Measurements from ENCODE around the gene PAM16. TPM values are rescaled to one million over a fixed set of nuclear protein-coding genes. Genes with fewer than 3 reads are reported as not detected.

The PAM16 gene
- total and polyA plus RNA-seq, 4 donors = 23.6 to 65.2 (median 33.6) TPM

- ATAC-seq (ENCODE audit: low FRiP score) (no peak), DNase-seq (peak in 1 of 2 donors; percentile 54)
- peaks cover 0 to 13% of the 10 kb centered on the region in 2 donors for H3K36me3 ChIP-seq (ENCODE audit: control insufficient read depth in 1 of 2, insufficient read depth in 2 of 2, low read length in 1 of 2)
- H3K27ac ChIP-seq (ENCODE audit: low read depth in 1 of 2, low read length in 2 of 2) = peak overlapping the region; percentile 84 to 88
- no peaks in the 10 kb centered on the region for H3K27me3 ChIP-seq (ENCODE audit: control insufficient read depth in 1 of 2, insufficient read depth in 2 of 2, low read length in 1 of 2)
- no peak overlapping the region for H3K4me3 ChIP-seq (ENCODE audit: low read length in 2 of 2)
- 45% methylated on average over 20 of the region's 20 CpGs for WGBS, 2 donors
- peaks cover 0 to 7% of the 10 kb centered on the region in 2 donors for H3K4me1 ChIP-seq (ENCODE audit: control insufficient read depth in 1 of 2, insufficient read depth in 2 of 2, low read length in 2 of 2)
- intact Hi-C loops (cut with DNase I) = no loop called here
- no peaks in the 10 kb centered on the region for H3K9me3 ChIP-seq (ENCODE audit: control insufficient read depth, low read length)
Observed at GRCh38 chr16:4385066-4385788, 34.1 kb upstream of the PAM16 start.

- DNase-seq (peak; percentile 72 to 86), ATAC-seq (ENCODE audit: low FRiP score) (peak; percentile 2)
- Histone ChIP-seq H3K9me3 (ENCODE audit: control insufficient read depth, low read length) (no peaks in the 10 kb centered on the region), H3K27ac (ENCODE audit: low read depth in 1 of 2, low read length in 2 of 2) (peak overlapping the region; percentile 66 to 84), H3K27me3 (ENCODE audit: control insufficient read depth in 1 of 2, insufficient read depth in 2 of 2, low read length in 1 of 2) (no peaks in the 10 kb centered on the region), H3K4me3 (ENCODE audit: low read length in 2 of 2) (no peak overlapping the region), H3K4me1 (ENCODE audit: control insufficient read depth in 1 of 2, insufficient read depth in 2 of 2, low read length in 2 of 2) (peaks cover 0 to 7% of the 10 kb centered on the region in 2 donors), H3K36me3 (ENCODE audit: control insufficient read depth in 1 of 2, insufficient read depth in 2 of 2, low read length in 1 of 2) (peaks cover 0 to 13% of the 10 kb centered on the region in 2 donors)
- 12 to 18% methylated on average over 15 to 20 of the region's 20 CpGs for WGBS, 2 donors
- intact Hi-C loops (cut with DNase I) = no loop called here
Observed at GRCh38 chr16:4384509-4384942, 33.4 kb upstream of the PAM16 start.

- Histone ChIP-seq H3K9me3 (ENCODE audit: control insufficient read depth, low read length) (no peaks in the 10 kb centered on the region), H3K4me3 (ENCODE audit: low read length in 2 of 2) (no peak overlapping the region), H3K27ac (ENCODE audit: low read depth in 1 of 2, low read length in 2 of 2) (peak overlapping the region in 1 of 2 donors; percentile 66), H3K4me1 (ENCODE audit: control insufficient read depth in 1 of 2, insufficient read depth in 2 of 2, low read length in 2 of 2) (peaks cover 0 to 7% of the 10 kb centered on the region in 2 donors), H3K36me3 (ENCODE audit: control insufficient read depth in 1 of 2, insufficient read depth in 2 of 2, low read length in 1 of 2) (peaks cover 0 to 13% of the 10 kb centered on the region in 2 donors), H3K27me3 (ENCODE audit: control insufficient read depth in 1 of 2, insufficient read depth in 2 of 2, low read length in 1 of 2) (no peaks in the 10 kb centered on the region)
- DNase-seq (peak in 1 of 2 donors; percentile 45), ATAC-seq (ENCODE audit: low FRiP score) (no peak)
- 59% methylated on average over 10 to 12 of the region's 12 CpGs for WGBS, 2 donors
- intact Hi-C loops (cut with DNase I) = no loop called here
Observed at GRCh38 chr16:4383591-4384444, 32.7 kb upstream of the PAM16 start.

GRCh38 chr16:4382795-4383357, 31.8 kb upstream of the PAM16 start:
- WGBS, 2 donors = 34 to 41% methylated on average over 21 of the region's 21 CpGs
- no peak for ATAC-seq (ENCODE audit: low FRiP score)
- intact Hi-C loops (cut with DNase I) = no loop called here

GRCh38 chr16:4381935-4382794, 31.0 kb upstream of the PAM16 start:
- Histone ChIP-seq H3K9me3 (ENCODE audit: control insufficient read depth, low read length) (no peaks in the 10 kb centered on the region), H3K36me3 (ENCODE audit: control insufficient read depth in 1 of 2, insufficient read depth in 2 of 2, low read length in 1 of 2) (peaks cover 0 to 13% of the 10 kb centered on the region in 2 donors), H3K4me1 (ENCODE audit: control insufficient read depth in 1 of 2, insufficient read depth in 2 of 2, low read length in 2 of 2) (peaks cover 0 to 3% of the 10 kb centered on the region in 2 donors), H3K4me3 (ENCODE audit: low read length in 2 of 2) (no peak overlapping the region), H3K27me3 (ENCODE audit: control insufficient read depth in 1 of 2, insufficient read depth in 2 of 2, low read length in 1 of 2) (no peaks in the 10 kb centered on the region), H3K27ac (ENCODE audit: low read depth in 1 of 2, low read length in 2 of 2) (peak overlapping the region in 1 of 2 donors; percentile 12)
- intact Hi-C loops (cut with DNase I) = no loop called here
- ATAC-seq (ENCODE audit: low FRiP score) (no peak), DNase-seq (peak in 1 of 2 donors; percentile 50)
- 86 to 88% methylated on average over 54 to 55 of the region's 55 CpGs for WGBS, 2 donors

More at GRCh38 chr16:4382795-4383357, 31.8 kb upstream of the PAM16 start:
- Histone ChIP-seq H3K4me3 (ENCODE audit: low read length in 2 of 2) (no peak overlapping the region), H3K27ac (ENCODE audit: low read depth in 1 of 2, low read length in 2 of 2) (peak overlapping the region in 1 of 2 donors; percentile 12), H3K9me3 (ENCODE audit: control insufficient read depth, low read length) (no peaks in the 10 kb centered on the region), H3K4me1 (ENCODE audit: control insufficient read depth in 1 of 2, insufficient read depth in 2 of 2, low read length in 2 of 2) (peaks cover 0 to 6% of the 10 kb centered on the region in 2 donors), H3K36me3 (ENCODE audit: control insufficient read depth in 1 of 2, insufficient read depth in 2 of 2, low read length in 1 of 2) (peaks cover 0 to 13% of the 10 kb centered on the region in 2 donors), H3K27me3 (ENCODE audit: control insufficient read depth in 1 of 2, insufficient read depth in 2 of 2, low read length in 1 of 2) (no peaks in the 10 kb centered on the region)
- peak in 1 of 2 donors; percentile 51 for DNase-seq

- H3K9me3 ChIP-seq (ENCODE audit: control insufficient read depth, low read length) = no peaks in the 10 kb centered on the region
- no peaks in the 10 kb centered on the region for H3K4me1 ChIP-seq (ENCODE audit: control insufficient read depth in 1 of 2, insufficient read depth in 2 of 2, low read length in 2 of 2)
- peak overlapping the region in 1 of 2 donors; percentile 60 for H3K27ac ChIP-seq (ENCODE audit: low read depth in 1 of 2, low read length in 2 of 2)
- WGBS, 2 donors = 34% methylated on average over 59 of the region's 59 CpGs
- no peak overlapping the region for H3K4me3 ChIP-seq (ENCODE audit: low read length in 2 of 2)
- no peak for ATAC-seq (ENCODE audit: low FRiP score)
- H3K36me3 ChIP-seq (ENCODE audit: control insufficient read depth in 1 of 2, insufficient read depth in 2 of 2, low read length in 1 of 2) = peaks cover 0 to 13% of the 10 kb centered on the region in 2 donors
- peak; percentile 67 to 89 for DNase-seq
- no peaks in the 10 kb centered on the region for H3K27me3 ChIP-seq (ENCODE audit: control insufficient read depth in 1 of 2, insufficient read depth in 2 of 2, low read length in 1 of 2)
- intact Hi-C loops (cut with DNase I) = no loop called here
Observed at GRCh38 chr16:4381072-4381934, 30.2 kb upstream of the PAM16 start.

- no peaks in the 10 kb centered on the region for H3K4me1 ChIP-seq (ENCODE audit: control insufficient read depth in 1 of 2, insufficient read depth in 2 of 2, low read length in 2 of 2)
- DNase-seq = peak; percentile 75 to 87
- intact Hi-C loops (cut with DNase I) = no loop called here
Observed at GRCh38 chr16:4380119-4381063, 29.3 kb upstream of the PAM16 start.

More at GRCh38 chr16:4380119-4381063, 29.3 kb upstream of the PAM16 start:
- H3K4me3 ChIP-seq (ENCODE audit: low read length in 2 of 2) = no peak overlapping the region
- H3K9me3 ChIP-seq (ENCODE audit: control insufficient read depth, low read length) = no peaks in the 10 kb centered on the region
- peak; percentile 4 for ATAC-seq (ENCODE audit: low FRiP score)
- WGBS, 2 donors = 20 to 21% methylated on average over 26 of the region's 26 CpGs
- no peaks in the 10 kb centered on the region for H3K27me3 ChIP-seq (ENCODE audit: control insufficient read depth in 1 of 2, insufficient read depth in 2 of 2, low read length in 1 of 2)
- peak overlapping the region; percentile 50 to 60 for H3K27ac ChIP-seq (ENCODE audit: low read depth in 1 of 2, low read length in 2 of 2)
- H3K36me3 ChIP-seq (ENCODE audit: control insufficient read depth in 1 of 2, insufficient read depth in 2 of 2, low read length in 1 of 2) = peaks cover 0 to 13% of the 10 kb centered on the region in 2 donors

Measured in aorta (tissue), 5 donors.